Gastroesophageal sphincter (tissue), 4 donors: Measurements from ENCODE around the gene CYP8B1. TPM values are rescaled to one million over a fixed set of nuclear protein-coding genes. Genes with fewer than 3 reads are reported as not detected.

ENCODE experiments used
- ATAC-seq: fragments of 150-250 bp; one replicate; pipeline ENCODE4 v1.9.1; 2016; ENCODE audit warnings: mild to moderate bottlenecking, moderate library complexity
- H3K27ac ChIP-seq, 4 donors: fragments of 200-600 bp; sonication (generic) in 3 of 4; 1 replicate in 3 of 4; 2 replicates in 1 of 4; pipeline ENCODE4 v1.5.1; 2016 to 2019
- H3K27me3 ChIP-seq: fragments of 200-600 bp; sonication (generic); one replicate; pipeline ENCODE4 v1.5.1; 2019
- H3K36me3 ChIP-seq, 2 donors: fragments of 200-600 bp; sonication (generic); one replicate each; pipeline ENCODE4 v1.5.1; 2019; ENCODE audit warnings: control low read depth in 1 of 2
- H3K4me1 ChIP-seq, 3 donors: fragments of 200-600 bp; sonication (generic); 1 replicate in 2 of 3; 2 replicates in 1 of 3; pipeline ENCODE4 v1.5.1; 2016 to 2019; ENCODE audit warnings: control low read depth in 2 of 3
- H3K4me3 ChIP-seq, 2 donors: fragments of 200-600 bp; sonication (generic); one replicate each; pipeline ENCODE4 v1.5.1; 2019; ENCODE audit warnings: mild to moderate bottlenecking in 1 of 2, moderate library complexity in 1 of 2
- H3K9me3 ChIP-seq, 3 donors: fragments of 200-600 bp; sonication (generic); one replicate each; pipeline ENCODE4 v1.5.1; 2017 to 2019; ENCODE audit warnings: control low read depth in 2 of 3
- EP300 ChIP-seq: sonication (generic); formaldehyde crosslinking; IDR thresholded peaks from one replicate; pipeline ENCODE4 v1.6.1; 2017; ENCODE audit warnings: antibody characterized with exemption, mild to moderate bottlenecking
- POLR2A ChIP-seq, 2 donors: fragments of 450-650 bp; IDR thresholded peaks; one replicate each; pipeline ENCODE4 v1.6.1; 2017; ENCODE audit warnings: antibody characterized with exemption in 2 of 2, mild to moderate bottlenecking in 2 of 2, moderate library complexity in 1 of 2
- POLR2AphosphoS5 ChIP-seq: sonication (generic); formaldehyde crosslinking; IDR thresholded peaks from one replicate; pipeline ENCODE4 v1.6.1; 2017; ENCODE audit warnings: antibody characterized with exemption
- WGBS, 2 donors: methylation state at CpG; one replicate each; pipeline ENCODE4 v1.1.5; 2018; ENCODE audit warnings: low coverage in 1 of 2; 5-methylcytosine and 5-hydroxymethylcytosine counted together
- total RNA-seq, 4 donors: library from RNA; depleted of rRNA; stranded (reverse); fragments of >200 nt; gene quantifications; one replicate each; pipeline ENCODE4 v1.1.0, GENCODE V29; 2016
- TF ChIP-seq, protein P1 (sequence below), 4 experiments: fragments of 200-600 bp in 2 of 4; fragments of 450-650 bp in 2 of 4; sonication (generic) in 1 of 4; IDR thresholded peaks; one replicate each; pipeline ENCODE4 v1.5.1; 2017 to 2019; ENCODE audit warnings: antibody characterized with exemption in 4 of 4, mild to moderate bottlenecking in 2 of 4, moderate library complexity in 2 of 4

CYP8B1 gene
- total RNA-seq, 4 donors from 2014 or later: not detected

DNA sequence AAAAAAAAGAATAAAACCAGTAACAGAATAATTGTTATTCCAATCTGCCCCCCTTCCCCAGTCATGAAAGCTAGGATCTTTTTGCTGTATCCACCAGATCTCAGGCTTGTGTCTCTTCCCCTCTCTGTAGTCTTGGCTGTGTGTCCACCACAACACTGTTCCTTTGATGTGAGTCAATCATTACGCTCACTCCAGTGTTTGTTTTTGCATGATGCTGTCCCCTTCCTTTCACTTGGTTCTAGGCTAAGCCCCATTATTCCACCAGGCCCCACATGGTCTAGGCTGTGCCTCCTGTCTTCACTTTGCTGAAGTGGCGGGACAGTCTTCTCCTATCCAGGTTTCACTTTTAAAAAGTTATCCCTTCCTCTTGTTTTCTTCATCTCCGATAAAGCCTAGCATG is 52.9 kb downstream of the CYP8B1 start:
- H3K27ac ChIP-seq: no peak overlapping the region
- no peak overlapping the region for H3K4me3 ChIP-seq
- no peaks in the 10 kb centered on the region for H3K9me3 ChIP-seq
- TF ChIP-seq EP300 (no peak), POLR2AphosphoS5 (no peak), POLR2A (IDR thresholded peaks at IDR 0.05) (no peak)
- TF ChIP-seq, protein P1, sequence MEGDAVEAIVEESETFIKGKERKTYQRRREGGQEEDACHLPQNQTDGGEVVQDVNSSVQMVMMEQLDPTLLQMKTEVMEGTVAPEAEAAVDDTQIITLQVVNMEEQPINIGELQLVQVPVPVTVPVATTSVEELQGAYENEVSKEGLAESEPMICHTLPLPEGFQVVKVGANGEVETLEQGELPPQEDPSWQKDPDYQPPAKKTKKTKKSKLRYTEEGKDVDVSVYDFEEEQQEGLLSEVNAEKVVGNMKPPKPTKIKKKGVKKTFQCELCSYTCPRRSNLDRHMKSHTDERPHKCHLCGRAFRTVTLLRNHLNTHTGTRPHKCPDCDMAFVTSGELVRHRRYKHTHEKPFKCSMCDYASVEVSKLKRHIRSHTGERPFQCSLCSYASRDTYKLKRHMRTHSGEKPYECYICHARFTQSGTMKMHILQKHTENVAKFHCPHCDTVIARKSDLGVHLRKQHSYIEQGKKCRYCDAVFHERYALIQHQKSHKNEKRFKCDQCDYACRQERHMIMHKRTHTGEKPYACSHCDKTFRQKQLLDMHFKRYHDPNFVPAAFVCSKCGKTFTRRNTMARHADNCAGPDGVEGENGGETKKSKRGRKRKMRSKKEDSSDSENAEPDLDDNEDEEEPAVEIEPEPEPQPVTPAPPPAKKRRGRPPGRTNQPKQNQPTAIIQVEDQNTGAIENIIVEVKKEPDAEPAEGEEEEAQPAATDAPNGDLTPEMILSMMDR (IDR thresholded peaks at IDR 0.05): no peak
- H3K4me1 ChIP-seq: peaks cover 0 to 9% (median 0%) of the 10 kb centered on the region in 3 donors
- no peaks in the 10 kb centered on the region for H3K27me3 ChIP-seq
- 67 to 92% methylated on average over 2 to 3 of the region's 3 CpGs for WGBS, 2 donors
- ATAC-seq: no peak
- no peaks in the 10 kb centered on the region for H3K36me3 ChIP-seq

Other genes starting within 250 kb of the CYP8B1 start
- gene ZBTB47, start 222.2 kb downstream of the CYP8B1 start, total RNA-seq: 100 to 1,000 TPM in 3 of 4 donors, 10 to 100 TPM in 1; 86.8 to 152 (median 110) TPM
- gene KLHL40, start 190.3 kb downstream of the CYP8B1 start, total RNA-seq: not detected
- 1 to 10 TPM in 1 of 4 donors, under 1 TPM in 1, not detected in 2; 0.23 to 1.2 TPM for gene HHATL, start 173.1 kb downstream of the CYP8B1 start, total RNA-seq
- 1 to 10 TPM; 2.8 to 7.4 (median 5.6) TPM for gene CCDC13, start 102.6 kb downstream of the CYP8B1 start, total RNA-seq
- gene HIGD1A, start 71.4 kb downstream of the CYP8B1 start, total RNA-seq: 100 to 1,000 TPM; 173 to 657 (median 393) TPM
- gene ACKR2, start 66.4 kb downstream of the CYP8B1 start, total RNA-seq: 1 to 10 TPM; 5.9 to 9.3 (median 7.4) TPM
- gene ZNF662, start 30.3 kb upstream of the CYP8B1 start, total RNA-seq: 10 to 100 TPM in 2 of 4 donors, 1 to 10 TPM in 2; 4.3 to 18.2 (median 10.3) TPM
- gene GASK1A, start 103.4 kb upstream of the CYP8B1 start, total RNA-seq: 10 to 100 TPM; 11.5 to 49.3 (median 24.2) TPM
- 10 to 100 TPM; 23.9 to 39.7 (median 34.9) TPM for gene POMGNT2, start 230.2 kb upstream of the CYP8B1 start, total RNA-seq